ENCODE measurements around the gene GPR162.
A peak's percentile ranks its signal among the peaks of the same experiment; 100 is the strongest.

Gene GPR162

DNA sequence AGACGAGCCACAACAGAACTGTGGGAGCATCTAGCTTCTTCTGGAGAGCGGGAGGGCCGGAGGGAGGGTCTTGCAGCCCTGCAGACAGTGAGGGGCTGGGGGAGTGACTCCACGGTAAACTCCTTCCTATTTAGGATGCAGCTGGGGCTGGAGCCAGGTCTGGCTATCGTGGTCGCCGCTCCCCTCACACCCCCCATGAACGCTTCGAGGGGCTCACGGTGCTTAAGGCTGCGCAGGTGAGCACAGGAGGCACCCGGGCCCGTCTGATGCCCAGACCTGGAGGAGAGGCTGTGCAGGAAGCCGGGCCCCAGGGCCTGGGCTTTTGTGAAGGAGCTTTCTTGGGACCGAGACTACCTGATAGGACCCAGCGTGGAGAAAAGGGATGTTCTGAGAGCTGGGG lies 15.2 kb downstream of the GPR162 start:
- no peak for DNase-seq (ENCODE audit: low read depth in 2 of 2)

DNA sequence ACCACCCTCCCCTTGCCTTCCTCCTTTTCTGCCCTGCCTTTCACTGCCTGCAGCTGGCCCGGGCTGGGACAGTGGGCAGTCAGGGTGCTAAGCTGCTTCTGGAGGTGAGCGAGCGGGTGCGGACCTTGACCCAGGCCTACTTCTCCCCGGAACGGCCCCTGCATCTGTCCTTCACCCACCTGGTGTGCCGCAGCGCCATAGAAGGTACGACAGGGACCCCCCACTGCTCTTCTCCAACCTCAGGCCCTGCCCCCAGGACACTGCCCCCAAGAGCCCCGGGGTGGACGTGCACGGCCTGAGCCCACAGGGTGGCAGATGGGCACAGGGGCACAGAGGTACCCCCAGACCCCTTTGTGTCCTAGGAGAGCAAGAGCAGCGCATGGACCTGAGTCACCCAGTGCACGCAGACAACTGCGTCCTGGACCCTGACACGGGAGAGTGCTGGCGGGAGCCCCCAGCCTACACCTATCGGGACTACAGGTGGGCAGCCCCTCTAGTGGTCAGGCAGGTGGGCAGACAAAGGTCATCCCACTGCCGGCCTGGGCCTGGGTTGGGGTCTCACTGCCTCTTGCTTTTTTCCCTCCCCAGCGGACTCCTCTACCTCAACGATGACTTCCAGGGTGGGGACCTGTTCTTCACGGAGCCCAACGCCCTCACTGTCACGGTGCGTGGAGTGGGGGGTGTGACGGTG lies 15.9 kb downstream of the GPR162 start:
- DNase-seq (ENCODE audit: low read depth in 2 of 2): no peak

DNA sequence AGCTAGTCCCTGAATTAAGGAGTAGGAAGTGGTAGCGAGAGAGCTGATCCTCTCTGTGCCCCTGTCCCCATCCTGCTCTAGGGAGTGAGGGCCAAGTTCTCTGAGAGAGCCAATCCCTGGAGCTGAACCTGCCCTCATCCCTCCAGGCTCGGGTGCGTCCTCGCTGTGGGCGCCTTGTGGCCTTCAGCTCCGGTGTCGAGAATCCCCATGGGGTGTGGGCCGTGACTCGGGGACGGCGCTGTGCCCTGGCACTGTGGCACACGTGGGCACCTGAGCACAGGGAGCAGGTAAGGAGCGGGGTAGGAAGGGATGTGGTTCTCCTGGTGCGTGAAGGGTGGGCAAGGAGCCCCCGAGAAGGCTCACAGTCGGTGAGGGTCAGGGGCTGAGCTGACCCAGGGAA lies 17.2 kb downstream of the GPR162 start:
- no peak for DNase-seq (ENCODE audit: low read depth in 2 of 2)

DNA sequence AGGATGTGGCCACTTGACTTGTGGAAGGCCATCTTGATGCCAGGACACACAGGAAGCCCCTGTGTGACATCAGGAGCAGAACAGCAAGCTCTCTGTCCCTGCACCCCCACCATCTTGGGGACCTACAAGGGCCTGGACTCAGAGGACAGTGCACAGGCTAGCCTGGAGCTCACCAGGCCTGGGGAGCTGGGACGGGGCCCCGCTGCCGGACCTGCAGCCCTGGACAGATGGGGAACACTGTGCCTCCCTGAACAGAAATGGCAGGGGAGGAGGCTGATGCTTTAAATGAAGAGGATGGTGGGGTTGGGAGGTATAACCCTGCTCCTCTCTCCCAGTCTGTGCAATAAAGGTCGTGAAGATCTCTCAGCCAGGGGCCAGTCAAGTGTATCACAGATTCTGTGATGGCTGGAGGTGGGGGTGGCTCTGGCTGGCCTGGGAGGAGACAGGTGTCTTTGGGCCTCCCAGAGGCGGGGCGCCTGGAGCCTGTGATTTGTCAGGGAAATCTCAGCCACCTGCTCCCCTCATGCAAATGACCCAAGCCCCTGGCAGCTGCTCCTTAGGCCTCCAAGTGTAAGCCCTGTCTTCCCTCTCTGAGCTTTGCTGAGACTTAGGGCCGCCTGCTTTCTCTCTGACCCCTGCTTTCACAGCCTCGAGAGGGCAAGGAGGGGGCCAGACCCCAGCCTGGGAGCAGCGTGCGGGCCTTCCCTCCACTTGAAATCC lies 18.0 kb downstream of the GPR162 start:
- no peak for DNase-seq (ENCODE audit: low read depth in 2 of 2)

DNA sequence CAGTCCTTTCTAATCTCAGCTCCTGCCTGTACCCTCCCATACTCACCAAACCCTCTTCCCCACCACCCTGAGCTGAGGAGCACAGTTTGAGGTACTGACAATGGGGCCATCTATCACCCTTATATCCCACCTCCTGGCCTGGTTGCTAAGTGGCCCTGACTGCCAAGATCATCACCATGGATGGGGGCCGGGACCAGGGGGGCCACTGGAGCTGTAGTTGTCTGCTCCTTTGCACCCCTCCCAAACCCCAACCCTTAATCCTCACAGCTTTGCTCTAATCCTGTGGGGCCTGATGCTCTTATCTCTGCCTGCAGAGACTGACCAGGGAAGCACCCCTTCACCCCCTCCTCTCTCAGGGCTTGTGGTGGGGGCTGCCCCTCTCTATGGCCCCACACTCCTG lies 18.7 kb downstream of the GPR162 start:
- no peak for DNase-seq (ENCODE audit: low read depth in 2 of 2)

DNA sequence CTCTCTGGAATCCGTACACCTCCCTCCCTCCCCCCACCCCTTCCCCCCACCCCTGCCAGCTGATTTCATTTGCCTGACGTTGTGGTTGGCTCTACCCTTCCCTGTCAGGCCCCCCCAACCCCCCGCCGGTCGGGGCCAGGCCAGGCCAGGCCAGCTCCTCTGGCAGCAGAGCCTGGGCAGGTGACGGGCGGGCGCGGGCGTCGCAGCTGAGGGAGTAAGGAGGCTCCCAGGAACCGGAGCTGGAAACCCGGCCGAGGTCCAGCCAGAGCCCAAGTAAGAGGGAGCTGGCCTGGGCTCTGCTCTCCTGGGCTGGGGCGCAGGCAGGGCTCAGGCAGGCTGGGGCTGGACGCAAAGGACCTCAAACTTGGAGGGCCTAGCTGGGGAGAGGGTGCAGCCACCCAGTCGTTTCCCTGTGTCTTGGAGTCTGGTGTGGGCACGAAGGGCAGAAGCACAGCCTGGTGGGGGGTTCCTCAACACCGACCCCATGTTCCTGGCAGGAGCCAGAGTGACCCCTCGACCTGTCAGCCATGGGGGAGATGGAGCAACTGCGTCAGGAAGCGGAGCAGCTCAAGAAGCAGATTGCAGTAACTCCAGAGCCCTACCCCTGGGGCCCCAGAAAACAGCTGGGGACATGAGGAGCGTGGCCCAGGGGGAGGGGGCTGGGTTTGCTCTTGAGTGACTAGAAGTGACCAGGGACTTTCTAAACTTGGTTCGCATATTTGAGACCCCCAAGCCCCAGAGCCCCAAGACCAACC lies 19.3 kb downstream of the GPR162 start, which contains the start of gene GNB3:
Gene GNB3 (plus strand): TSS at position 165 of the 755 bp plus-strand sequence. CDS start 363 bp downstream, at position 528.
- no peak for DNase-seq (ENCODE audit: low read depth in 2 of 2)

DNA sequence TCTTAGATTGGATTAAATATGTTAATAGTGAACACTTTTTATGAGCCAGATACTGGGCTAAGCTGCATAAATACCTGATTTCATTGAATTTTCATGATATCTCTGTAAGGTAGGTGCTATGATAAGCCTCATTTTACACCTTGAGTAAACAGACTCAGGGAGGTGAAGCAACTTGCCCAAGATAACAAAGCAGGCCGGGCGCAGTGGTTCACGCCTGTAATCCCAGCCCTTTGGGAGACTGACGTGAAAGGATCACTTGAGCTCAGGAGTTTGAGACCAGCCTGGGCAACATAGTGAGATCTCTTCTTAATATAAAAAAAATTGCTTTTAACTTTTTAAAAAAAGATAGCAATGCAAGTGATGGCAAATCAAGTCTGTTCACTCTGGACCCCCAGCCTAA lies 20.5 kb downstream of the GPR162 start:
- no peak for DNase-seq (ENCODE audit: low read depth in 2 of 2)

DNA sequence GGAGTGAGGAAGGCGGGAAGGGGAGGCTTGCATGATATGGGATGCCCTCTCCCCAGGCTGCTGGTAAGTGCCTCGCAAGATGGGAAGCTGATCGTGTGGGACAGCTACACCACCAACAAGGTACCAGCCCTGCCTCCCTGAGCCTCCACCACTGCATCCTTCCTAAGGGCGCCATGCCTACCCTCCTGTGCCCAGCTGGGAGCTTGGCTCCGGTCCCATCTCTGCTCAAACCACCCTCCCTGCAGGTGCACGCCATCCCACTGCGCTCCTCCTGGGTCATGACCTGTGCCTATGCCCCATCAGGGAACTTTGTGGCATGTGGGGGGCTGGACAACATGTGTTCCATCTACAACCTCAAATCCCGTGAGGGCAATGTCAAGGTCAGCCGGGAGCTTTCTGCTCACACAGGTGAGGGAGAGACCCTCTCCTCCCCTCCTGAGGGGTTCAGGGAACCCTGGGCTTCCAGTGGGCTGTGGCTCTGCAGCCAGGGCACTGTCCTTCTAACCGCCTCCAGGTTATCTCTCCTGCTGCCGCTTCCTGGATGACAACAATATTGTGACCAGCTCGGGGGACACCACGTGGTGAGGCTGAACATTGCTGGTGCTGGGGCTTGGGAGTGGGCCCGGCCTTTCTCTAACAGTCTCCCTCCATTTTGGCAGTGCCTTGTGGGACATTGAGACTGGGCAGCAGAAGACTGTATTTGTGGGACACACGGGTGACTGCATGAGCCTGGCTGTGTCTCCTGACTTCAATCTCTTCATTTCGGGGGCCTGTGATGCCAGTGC lies 21.7 kb downstream of the GPR162 start:
- DNase-seq (ENCODE audit: low read depth in 2 of 2): no peak

DNA sequence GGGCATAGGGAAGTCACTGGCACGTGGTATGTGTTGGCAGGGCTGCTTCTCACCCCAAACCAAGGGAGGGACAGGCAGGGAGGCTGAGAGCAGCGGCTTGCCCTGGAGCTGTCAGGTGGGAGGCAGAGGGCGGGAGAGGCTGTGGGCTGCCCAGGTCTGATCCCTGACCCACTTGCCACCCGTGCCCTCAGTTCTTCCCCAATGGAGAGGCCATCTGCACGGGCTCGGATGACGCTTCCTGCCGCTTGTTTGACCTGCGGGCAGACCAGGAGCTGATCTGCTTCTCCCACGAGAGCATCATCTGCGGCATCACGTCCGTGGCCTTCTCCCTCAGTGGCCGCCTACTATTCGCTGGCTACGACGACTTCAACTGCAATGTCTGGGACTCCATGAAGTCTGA lies 23.8 kb downstream of the GPR162 start:
- DNase-seq (ENCODE audit: low read depth in 2 of 2): no peak

DNA sequence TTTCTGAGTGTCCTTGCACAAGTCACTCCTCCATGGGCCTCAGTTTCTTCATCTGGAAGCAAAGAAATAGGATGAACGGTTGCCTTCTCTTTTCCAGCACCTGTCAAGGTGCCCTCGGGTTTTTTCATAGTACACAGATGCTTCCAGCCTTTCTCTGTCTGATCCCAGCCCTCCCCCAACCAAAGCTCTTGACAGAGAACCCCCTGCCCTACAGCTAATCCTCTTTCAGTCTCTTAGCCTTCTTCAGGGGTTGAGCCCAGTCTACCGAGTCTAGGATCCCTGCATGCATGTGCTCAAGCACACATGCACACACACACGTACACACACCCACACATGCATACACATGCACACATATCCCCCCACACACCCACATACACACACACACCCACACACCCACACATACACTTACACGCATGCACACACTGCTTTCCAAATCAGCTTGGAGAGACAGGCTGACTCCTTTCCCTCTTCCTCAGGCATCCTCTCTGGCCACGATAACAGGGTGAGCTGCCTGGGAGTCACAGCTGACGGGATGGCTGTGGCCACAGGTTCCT lies 24.8 kb downstream of the GPR162 start:
- DNase-seq (ENCODE audit: low read depth in 2 of 2): no peak

DNA sequence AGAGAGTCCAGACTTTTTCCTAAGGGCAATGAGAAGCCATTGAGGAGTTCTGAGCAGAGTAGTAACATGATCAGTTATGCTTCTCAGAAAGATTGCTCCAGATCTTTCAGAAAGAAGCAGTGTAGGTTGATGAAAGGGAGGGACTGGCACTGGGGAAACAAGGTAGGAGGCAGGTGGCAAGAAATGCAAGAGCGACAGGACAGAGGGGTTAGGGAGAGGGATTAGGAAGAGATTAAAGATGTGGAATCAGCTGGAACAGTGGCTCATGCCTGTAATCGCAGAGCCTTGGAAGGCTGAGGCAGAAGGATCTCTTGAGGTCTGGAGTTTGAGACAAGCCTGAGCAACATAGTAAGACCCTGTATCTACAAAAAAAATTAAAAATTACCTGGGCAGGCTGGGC lies 26.1 kb downstream of the GPR162 start:
- DNase-seq (ENCODE audit: low read depth in 2 of 2): no peak

DNA sequence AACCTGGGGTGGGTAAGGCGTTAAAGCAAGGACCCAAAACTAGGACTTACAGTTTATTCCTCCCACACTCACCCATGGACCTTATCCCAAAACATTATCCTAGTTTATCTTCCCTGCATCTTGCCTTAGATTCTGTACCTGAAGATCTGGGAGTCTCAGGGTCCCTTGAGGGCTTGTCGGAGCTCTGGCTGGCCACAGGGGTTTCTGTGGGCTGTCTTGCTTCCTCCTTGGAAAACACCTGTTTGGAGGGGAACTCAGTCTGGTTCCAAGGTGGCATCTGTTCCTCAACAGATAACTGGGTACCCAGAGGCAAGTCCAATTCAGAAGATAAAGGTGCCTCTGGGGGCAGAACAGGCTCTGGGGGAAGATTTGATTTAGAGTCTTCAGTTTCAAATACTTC lies 27.8 kb downstream of the GPR162 start:
- DNase-seq (ENCODE audit: low read depth in 2 of 2): no peak

DNA sequence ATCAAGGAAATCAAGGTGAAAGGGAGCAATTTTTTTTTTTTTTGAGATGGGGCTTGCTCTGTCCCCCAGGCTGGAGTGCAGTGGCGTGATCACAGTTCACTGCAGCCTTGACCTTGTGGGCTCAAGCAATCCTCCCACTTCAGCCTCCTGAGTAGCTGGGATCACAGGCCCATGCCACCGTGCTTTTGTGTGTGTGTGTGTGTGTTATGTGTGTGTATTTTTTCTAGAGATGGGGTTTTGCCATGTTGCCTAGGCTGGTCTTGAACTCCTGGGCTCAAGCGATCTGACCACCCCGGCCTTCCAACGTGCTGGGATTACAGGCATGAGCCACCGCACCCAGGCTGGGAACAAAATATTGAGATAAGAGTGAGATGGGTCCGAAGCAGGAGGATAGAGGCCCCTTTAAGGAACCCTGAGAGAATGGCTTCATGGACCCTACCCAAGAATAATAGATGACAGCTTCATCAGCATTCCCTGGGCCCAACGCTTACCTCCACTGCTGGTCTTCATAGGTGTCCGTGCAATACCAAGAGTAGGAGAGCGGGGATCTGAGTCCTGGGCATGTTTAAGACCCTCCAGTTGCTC lies 28.4 kb downstream of the GPR162 start:
- no peak for DNase-seq (ENCODE audit: low read depth in 2 of 2)

DNA sequence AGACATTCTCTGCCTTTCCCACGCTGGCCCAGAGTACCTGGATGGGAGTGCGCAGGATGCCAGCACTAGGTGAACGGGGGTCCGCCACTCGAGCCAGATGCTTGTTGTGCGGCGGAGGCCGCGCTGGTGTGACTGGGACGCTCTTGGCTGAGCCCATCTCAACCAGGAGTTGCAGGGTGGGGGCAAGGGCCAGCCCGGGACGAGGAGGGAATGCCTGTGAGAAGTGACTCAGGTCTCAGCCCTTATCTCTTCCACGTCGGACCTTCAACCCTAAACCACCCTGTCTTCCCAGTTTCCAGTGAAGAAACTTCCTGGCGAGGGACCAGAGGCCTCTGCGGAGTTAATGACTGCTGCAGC lies 29.2 kb downstream of the GPR162 start:
- no peak for DNase-seq (ENCODE audit: low read depth in 2 of 2)

DNA sequence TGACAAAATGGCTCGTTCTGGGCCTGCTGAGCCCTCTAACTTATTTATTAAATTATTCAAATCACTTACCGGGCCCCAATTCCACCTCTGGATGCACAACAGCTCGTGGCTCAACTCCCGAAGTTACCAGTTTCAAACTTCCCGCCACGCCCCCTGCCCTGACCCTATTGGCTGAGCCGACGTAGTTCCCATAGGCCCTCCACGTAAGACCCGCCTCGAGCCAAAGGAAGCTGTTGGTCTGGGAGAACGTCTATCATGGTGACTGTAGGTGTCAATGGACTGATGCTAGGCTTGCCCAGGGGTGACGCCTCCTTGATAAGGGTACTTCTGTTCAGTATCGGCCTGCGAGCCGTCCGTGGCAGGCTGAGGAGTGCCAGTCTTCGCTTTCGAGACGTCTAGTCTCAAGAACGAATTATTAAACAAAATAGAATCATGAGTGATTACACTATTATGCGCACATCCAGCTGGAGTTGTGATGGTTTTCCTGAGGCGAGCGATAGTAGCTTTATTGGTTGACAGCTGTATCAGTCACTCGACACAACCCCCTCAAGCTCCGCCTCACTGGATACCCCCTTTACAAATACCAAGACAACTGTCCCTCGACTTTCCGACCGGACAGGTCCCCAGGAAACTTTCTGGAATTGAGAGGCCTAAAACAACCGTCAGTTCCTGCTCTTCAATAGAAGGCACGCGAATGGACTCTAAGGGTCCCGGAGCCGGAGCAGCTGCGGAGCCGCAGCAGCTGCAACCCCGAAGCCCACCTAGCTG lies 29.7 kb downstream of the GPR162 start, which contains the start of gene CDCA3:
Gene CDCA3 (minus strand): TSS at position 134 of the 768 bp plus-strand sequence. CDS start 334 bp downstream, outside the sequence.
- DNase-seq (ENCODE audit: low read depth in 2 of 2): peak; percentile 80 to 88

DNA sequence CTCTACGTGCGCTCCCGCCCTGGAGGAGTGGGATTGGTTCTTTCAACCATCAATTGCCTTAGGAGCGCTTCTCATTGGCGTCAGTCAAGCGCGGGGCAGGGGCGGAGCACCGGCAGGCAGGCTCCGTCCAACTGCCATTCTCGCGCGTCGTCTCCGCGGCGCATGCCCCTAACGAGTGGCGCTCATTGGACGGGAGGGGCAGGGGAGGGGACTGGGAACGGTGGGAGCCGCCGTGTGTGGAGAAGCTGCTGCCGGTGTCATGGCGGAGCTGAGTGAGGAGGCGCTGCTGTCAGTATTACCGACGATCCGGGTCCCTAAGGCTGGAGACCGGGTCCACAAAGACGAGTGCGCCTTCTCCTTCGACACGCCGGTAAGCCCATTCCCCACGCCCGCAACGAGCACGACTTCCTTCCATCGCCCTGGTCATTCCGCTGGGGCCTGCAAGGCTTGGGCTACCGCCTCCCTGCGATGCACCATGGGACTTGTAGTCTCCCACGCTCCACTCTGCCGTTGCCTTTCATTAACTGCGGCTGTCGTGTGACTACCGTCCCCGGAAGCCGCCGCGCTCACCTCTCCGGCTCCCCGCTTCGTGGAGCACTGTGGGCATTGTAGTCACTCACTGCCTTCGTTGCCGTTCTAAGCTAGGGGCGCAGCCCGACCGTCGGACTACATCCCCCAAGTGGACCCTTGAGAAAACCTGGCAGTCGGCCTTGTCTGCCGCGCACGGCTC lies 30.5 kb downstream of the GPR162 start, which contains the start of gene USP5:
Gene USP5 (plus strand): TSS at position 230 of the 730 bp plus-strand sequence. CDS start 30 bp downstream, at position 260.
- DNase-seq (ENCODE audit: low read depth in 2 of 2): peak; percentile 96 to 98

DNA sequence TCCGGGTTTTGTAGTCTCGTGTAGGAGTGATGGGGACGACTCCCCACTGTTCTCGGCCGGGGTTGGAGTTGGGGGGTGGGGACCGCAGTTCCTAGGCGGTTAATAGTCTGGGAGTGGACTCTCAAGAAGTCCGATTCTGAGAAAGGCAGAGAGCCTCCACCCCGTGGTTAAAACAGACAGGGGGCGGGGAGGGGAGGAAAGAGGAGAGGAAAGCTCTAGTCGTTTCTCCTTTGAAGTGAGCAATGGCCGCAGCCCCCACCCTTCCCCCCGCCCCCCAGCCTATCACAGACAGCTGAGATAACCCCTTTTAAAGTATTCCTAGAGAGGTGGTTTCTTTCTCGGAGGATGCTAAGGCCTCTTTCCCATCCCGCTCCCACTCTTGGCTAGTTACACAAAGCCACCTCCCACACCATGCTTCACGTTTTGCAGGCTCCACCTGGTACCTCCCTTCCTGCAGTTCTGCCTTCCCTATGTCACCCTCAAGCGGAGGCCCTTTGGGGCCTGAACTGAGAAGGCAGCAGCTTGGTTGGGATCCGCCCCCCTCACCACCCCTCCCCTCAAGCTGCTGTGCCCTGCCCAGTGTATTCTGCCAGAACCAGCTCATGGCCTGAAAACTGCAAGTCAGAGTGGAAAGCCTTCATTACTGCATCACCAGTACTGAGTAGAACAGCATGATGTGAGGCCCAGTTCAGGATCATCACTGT lies 31.2 kb downstream of the GPR162 start:
- DNase-seq (ENCODE audit: low read depth in 2 of 2): no peak

DNA sequence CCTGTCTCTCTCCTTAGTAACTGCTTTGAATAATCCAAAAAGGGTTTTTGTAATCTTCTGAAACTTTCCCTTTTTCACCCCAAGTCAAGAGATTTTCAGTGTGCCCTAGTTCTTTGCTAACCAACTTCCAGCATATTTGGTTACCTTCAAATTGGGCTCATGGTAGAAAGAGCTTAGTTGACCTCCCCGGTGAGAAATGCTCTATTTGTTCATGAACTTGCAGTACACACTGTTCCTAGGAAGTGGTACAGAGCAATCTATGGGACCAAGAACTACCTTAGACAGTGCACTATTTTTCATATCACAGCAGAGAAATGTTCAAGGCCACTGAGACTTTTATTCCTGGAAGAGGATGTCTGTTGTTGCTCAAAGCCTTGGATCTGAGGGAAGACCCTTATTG lies 32.0 kb downstream of the GPR162 start:
- no peak for DNase-seq (ENCODE audit: low read depth in 2 of 2)

DNA sequence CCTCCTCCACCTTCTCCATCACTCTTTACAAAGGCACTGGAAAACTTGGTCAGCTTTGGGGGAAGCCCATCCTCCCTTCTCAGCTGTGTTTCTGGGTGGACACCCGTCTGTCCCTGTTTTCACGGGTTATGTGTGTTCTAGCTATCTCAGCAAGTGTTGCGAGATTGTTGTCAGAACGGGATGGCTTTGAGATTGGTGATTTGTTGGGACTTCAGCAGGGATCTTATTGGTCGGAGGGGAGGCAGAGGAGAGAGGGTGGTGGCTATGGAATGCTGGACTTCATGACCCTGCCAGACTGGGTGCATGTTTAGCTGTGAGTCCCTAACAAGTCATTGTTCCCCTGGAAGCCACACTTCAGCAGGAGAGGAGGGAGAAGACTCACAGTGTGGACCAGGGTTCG lies 32.4 kb downstream of the GPR162 start:
- no peak for DNase-seq (ENCODE audit: low read depth in 2 of 2)
